Kidney (tissue), 14 donors: ENCODE measurements around the gene TARBP1. TPM values are rescaled to one million over a fixed set of nuclear protein-coding genes. Genes with fewer than 3 reads are reported as not detected.

Source experiments
- DNase-seq, 5 donors: peaks; one replicate each; pipeline ENCODE4 v3.0.0-alpha.2; 2013 to 2020
- FAIRE-seq: peaks from 2 replicates; lab custom pipeline; 2012; peaks lifted over from hg19 to GRCh38; lab: Jason Lieb, UNC
- H3K27ac ChIP-seq, 2 donors: one replicate each; pipeline ENCODE4 v1.7.0; 2013; ENCODE audit warnings: low read depth in 2 of 2, low read length in 2 of 2, inconsistent platforms in 1 of 2
- H3K27me3 ChIP-seq: one replicate; pipeline ENCODE4 v1.7.1; 2013; ENCODE audit warnings: low read length, inconsistent platforms; ENCODE audit not compliant: control insufficient read depth, insufficient read depth
- H3K36me3 ChIP-seq, 3 donors: one replicate each; pipeline versions ENCODE4 v1.7.0 to v1.7.1; 2013; ENCODE audit warnings: low read length in 3 of 3, control low read depth in 1 of 3, inconsistent platforms in 1 of 3; ENCODE audit not compliant: insufficient read depth in 3 of 3, control insufficient read depth in 2 of 3
- H3K4me1 ChIP-seq, 3 donors: one replicate each; pipeline versions ENCODE4 v1.7.0 to v1.7.1; 2013; ENCODE audit warnings: low read length in 3 of 3, inconsistent platforms in 1 of 3, low read depth in 1 of 3; ENCODE audit not compliant: control insufficient read depth in 2 of 3, insufficient read depth in 2 of 3
- H3K4me3 ChIP-seq, 3 donors: one replicate each; pipeline versions ENCODE4 v1.7.0 to v1.8.1; 2013; ENCODE audit warnings: low read length in 3 of 3, control low read depth in 1 of 3, inconsistent platforms in 1 of 3
- H3K9ac ChIP-seq, 3 donors: one replicate each; pipeline versions ENCODE4 v1.7.0 to v1.7.1; 2013; ENCODE audit warnings: low read length in 3 of 3, control low read depth in 1 of 3, inconsistent platforms in 1 of 3
- H3K9me3 ChIP-seq, 3 donors: one replicate each; pipeline versions ENCODE4 v1.7.0 to v1.7.1; 2013; ENCODE audit warnings: low read length in 3 of 3, control low read depth in 1 of 3, inconsistent platforms in 1 of 3; ENCODE audit not compliant: control insufficient read depth in 2 of 3, insufficient read depth in 1 of 3
- CTCF ChIP-seq: IDR thresholded peaks from 3 replicates; pipeline ENCODE4 v1.5.1; 2012; ENCODE audit warnings: mild to moderate bottlenecking, moderate library complexity, borderline replicate concordance; ENCODE audit not compliant: insufficient read depth; ENCODE audit errors: extremely low read depth
- intact Hi-C: fragments of 100-400 bp; cut with DNase I; formaldehyde crosslinking; loops from one replicate; pipeline ENCODE4 v1.11.1; 2022
- polyA plus RNA-seq: library from polyadenylated mRNA; stranded (reverse); fragments of 350-450 nt; fragmentation: Illumina TruSeq; extraction: RNeasy Lipid Tissue Mini Kit (QIAGEN cat#74804); gene quantifications from one replicate; pipeline ENCODE4 v1.2.3, GENCODE V29; 2014; ENCODE audit warnings: low read depth, low replicate concordance; ENCODE audit not compliant: insufficient read depth
- total RNA-seq: library from RNA; stranded (reverse); fragmentation: NEBNext Ultra II Directional; extraction: Animal tissue kit (Norgen Biotek cat#: 25700); gene quantifications from one replicate; pipeline ENCODE4 v1.2.1, GENCODE V29; 2021
- donor health status: control.
- donor health status: control.
- donor health status: control.
- donor health status: control.
- donor health status: control.
- donor health status: DM: yes; HTN: yes; CAD: no.
- donor health status: Normal renal cell carcinoma (clear cell type).

TARBP1 gene
- total and polyA plus RNA-seq, 2 donors from 2014 or later, result 14.3 to 26.2 TPM

GRCh38 chr1:234413485-234413884 lies 65.5 kb downstream of the TARBP1 start:
- Histone ChIP-seq H3K9ac (no peak overlapping the region), H3K27me3 (no peaks in the 10 kb centered on the region), H3K36me3 (peaks cover 0 to 8% (median 0%) of the 10 kb centered on the region in 3 donors), H3K4me1 (no peaks in the 10 kb centered on the region), H3K27ac (no peak overlapping the region), H3K9me3 (no peaks in the 10 kb centered on the region), H3K4me3 (no peak overlapping the region)
- TF ChIP-seq CTCF, result no peak
- FAIRE-seq, result no peak
- DNase-seq, result no peak
- intact Hi-C loops, result no loop called here

GRCh38 chr1:234412830-234413229 lies 66.1 kb downstream of the TARBP1 start:
- H3K36me3 ChIP-seq, result peaks cover 0 to 8% (median 0%) of the 10 kb centered on the region in 3 donors
- H3K27ac ChIP-seq, result no peak overlapping the region
- no peak overlapping the region for H3K4me3 ChIP-seq
- FAIRE-seq (no peak), DNase-seq (no peak)
- H3K4me1 ChIP-seq, result no peaks in the 10 kb centered on the region
- intact Hi-C loops, result no loop called here
- no peaks in the 10 kb centered on the region for H3K9me3 ChIP-seq
- no peaks in the 10 kb centered on the region for H3K27me3 ChIP-seq
- no peak overlapping the region for H3K9ac ChIP-seq
- TF ChIP-seq CTCF, result no peak

GRCh38 chr1:234409328-234409727 lies 69.7 kb downstream of the TARBP1 start:
- DNase-seq, result no peak
- no peak for FAIRE-seq
- Histone ChIP-seq H3K4me1 (no peaks in the 10 kb centered on the region), H3K36me3 (peaks cover 0 to 9% (median 0%) of the 10 kb centered on the region in 3 donors), H3K9me3 (no peaks in the 10 kb centered on the region), H3K27ac (no peak overlapping the region), H3K9ac (no peak overlapping the region), H3K4me3 (no peak overlapping the region), H3K27me3 (no peaks in the 10 kb centered on the region)
- no peak for TF ChIP-seq CTCF
- intact Hi-C loops, result no loop called here

GRCh38 chr1:234408757-234409156 lies 70.2 kb downstream of the TARBP1 start:
- FAIRE-seq, result no peak
- Histone ChIP-seq H3K4me1 (no peaks in the 10 kb centered on the region), H3K27ac (no peak overlapping the region), H3K4me3 (no peak overlapping the region), H3K36me3 (peaks cover 0 to 8% (median 0%) of the 10 kb centered on the region in 3 donors), H3K27me3 (no peaks in the 10 kb centered on the region), H3K9me3 (no peaks in the 10 kb centered on the region), H3K9ac (no peak overlapping the region)
- no peak for TF ChIP-seq CTCF
- no peak for DNase-seq
- intact Hi-C loops, result no loop called here
